NOMO-1 treated with DMSO at 0.1 percent for 48 hours (cell line): ENCODE data around the gene SLC38A10.

Source experiments
- DNase-seq: peaks from one replicate; lab custom pipeline; 2025; ENCODE audit not compliant: unreplicated experiment; lab: John Stamatoyannopoulos, UW

Gene SLC38A10

DNA sequence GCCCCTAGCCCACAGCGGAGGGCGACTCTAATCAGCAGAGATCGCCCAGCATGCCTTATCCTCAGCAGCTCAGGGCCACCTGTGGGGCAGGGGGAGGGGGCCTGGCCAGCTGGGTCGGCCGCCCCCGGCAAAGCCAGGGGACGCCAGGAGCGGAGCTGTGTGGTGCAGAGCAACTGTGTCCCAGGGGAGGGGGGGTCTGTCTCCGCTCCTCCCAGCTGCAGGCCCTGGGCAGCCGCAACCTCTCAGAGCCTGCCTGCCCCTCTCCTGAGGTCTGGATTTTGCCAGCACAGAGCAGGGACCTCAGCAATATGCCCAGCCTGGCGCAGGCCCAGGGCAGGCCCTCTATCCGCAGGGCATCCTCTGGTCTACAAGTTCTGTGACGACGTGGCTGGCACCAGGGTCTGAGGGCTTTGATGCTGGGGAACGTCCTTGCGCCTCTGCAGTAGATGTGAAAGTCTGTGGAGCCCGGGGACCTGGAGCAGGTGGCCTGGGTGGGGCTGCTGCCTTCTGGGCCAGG is 36.5 kb upstream of the SLC38A10 start:
- no peak for DNase-seq

DNA sequence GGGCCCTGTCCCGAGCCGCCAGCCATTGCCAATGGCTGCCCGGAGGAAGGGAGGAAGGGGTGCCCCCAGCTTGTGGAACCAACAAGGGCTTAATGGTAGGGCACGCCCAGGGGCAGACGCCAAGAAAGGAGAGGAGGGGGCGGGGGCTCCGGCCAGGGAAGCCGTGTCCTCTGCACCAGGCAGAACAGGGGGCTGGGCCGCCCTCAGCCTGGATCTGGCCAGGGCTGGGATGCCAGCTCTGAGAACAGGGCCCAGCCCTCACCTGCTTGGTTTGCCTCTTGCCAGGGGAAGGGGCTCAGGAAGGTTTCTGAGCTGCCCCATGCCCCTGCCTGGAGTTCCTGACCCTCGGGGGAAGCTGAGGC is 35.8 kb upstream of the SLC38A10 start:
- no peak for DNase-seq

DNA sequence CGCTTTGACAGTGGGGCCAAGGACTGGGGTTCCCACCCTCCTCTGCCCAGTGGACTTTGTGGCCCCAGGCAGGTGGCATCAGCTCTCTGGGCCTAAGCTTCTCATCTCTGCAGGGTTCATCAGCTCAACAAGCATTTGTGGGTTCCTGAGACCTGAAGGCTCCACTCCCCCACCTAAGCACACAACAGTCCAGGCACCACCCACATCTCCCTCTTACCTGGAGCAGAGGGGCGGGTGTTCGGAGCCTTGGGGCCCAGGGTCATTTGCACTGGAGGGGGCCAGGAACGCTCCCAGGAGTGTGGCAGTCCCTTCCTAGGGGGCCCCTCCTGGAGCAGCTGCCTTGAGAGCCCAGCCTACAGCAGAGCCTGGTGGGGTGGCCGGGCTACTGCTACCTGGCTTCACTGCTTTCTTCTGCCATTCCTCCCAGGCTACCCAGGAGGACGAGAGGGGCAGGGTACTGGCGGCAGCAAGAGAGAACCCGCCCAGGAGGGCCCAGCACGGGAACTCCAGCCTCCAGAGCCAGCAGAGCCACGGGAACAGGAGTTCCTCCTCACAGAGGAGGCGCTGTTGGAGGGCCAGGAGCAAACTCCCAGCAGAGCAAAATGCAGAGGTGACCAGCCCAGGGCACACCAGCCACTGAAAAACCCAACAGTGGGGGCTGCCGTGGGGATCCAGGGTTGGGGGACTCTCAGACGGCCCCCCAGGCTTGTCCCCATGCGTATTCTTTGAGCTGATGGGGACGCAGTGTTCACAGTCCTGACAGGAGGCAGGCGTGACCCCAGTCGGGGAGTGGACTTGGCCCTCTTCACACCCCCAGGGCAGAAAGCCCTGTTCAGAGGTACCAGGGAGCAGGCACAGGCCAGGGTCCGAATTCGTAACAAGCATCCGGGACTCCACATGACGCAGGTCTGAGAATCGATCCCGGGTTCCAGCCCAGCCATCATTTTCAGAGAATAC is 35.1 kb upstream of the SLC38A10 start:
- DNase-seq = peak; percentile 33

DNA sequence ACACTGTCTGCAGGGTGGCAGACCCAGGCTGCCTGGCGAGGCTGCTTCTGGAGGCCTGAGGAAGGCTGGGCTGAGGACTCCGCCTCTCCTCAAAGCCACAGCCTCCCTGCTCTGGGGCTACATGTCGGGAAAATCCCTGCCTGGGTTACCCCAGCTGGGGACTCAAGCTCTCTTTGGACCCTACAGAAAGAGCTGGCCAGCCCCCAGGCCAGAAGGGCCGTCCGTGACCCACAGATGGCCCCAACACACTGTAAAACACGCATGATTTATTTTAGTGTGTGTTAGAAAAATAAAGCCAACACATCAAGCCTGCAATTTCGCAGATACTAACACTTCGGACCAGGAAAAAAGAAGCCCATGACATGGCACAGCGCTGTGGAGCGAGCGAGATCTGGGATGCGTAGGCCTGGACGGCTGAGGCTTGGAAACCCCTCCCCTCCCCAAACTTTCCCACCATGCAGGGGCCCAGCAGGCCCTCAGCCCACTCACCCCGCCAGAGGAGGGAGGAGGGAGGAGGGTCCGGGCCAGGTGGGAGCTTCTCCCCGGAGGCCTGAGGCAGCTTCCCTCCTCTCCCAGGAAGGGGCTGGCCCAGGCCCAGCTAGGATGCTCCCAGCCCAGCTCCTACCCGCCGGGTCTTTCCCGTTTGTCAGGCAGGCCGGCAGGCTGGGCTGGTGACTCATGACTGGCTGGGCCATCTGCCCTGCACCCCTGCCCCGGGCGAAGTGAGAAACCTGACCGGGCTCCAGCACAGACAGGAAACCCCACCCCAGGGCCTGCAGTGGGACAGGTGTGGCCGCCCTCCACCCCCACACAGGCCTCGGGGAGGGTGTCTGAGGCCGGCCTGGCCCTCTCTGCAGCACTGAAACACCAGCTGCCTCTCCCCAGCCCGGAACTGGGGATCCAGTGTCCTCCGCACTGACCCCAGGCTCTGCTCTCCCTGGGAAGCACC is 34.1 kb upstream of the SLC38A10 start:
- peak; percentile 61 for DNase-seq

DNA sequence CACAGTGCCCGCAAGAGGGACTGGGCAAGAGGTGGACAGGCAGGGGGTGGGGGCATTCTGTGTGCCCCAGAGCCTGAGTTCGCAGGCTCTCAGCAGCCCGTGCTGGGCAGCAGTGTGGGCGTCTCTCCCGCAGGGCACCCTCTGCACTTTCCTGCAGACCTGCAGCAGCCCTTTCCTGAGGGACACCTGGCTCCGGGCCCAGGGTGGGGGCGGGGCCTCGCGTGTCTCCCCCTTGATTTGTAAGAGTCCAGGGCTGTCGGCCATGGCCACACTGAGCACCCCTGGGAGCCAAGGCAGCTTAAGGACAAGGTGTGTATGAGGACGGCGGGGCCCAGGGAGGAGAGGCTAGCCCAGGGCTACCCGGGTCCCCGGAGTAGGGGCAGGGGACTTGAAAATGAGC is 33.4 kb upstream of the SLC38A10 start:
- no peak for DNase-seq

DNA sequence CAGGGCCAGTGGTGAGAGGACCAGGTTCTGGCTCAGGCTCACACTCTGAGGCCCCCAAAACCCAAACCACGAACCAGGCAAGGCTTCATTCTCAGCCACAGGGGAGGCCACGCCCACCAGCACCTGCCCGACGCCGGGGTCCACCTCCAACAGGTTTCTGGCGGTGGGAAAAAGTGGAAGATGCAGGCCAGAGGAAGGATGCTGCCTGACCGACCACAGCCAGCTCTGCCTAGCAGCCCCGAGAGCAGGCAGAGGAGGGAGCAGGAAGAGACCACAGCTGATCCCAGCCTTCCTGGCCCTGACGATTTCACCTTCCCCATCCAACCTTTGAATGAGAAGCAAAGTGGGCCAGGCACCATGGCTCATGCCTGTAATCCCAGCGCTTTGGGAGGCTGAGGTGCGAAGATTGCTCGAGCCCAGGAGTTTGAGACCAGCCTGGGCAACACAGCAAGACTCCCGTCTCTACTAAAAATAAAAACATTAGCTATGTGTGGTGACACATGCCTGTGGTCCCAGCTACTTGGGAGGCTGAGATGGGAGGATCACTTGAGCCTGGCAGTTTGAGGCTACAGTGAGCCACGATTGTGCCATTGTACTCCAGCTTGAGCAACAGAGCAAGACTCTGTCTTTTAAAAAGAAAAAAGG is 30.7 kb upstream of the SLC38A10 start:
- no peak for DNase-seq

DNA sequence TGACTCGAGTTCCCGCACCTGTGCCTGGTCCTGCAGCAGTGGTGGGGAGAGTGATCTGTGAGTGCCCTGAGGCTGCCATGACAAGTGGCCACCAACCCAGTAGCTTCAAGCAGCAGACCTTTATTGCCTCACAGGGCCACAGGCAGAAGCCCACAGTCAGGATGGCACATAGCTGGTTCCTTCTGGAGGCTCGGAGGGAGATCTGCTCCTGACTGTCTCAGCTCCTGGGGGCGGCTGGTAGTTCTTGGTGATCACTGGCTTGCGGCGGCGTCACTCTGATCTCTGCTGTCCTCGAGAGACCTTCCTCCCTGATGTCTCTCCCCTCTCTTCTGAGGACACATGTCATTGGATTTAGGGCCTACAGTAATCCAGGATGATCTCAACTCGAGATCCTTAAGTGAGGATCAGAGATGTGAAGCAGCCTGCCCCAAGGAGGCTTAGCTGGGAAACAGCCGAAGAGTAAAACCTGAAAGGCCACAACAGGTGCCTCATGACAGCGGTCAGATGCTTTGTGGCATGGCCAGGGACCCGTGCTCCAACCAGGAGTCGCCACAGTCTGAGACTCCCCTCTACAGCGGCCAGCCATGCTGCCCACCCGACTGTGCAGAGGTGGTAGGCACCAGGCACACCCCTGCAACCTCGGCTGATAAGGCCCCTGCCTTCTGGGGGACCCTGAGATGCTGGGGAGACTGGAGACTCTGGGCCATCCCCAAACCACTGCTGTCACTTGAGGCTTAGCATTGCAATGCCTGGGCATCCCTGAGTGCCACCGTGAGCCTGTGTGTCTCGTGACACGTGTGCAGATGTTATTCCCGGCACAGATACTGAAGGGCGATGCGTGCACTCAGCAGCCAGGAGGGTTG is 30.0 kb upstream of the SLC38A10 start:
- no peak for DNase-seq

DNA sequence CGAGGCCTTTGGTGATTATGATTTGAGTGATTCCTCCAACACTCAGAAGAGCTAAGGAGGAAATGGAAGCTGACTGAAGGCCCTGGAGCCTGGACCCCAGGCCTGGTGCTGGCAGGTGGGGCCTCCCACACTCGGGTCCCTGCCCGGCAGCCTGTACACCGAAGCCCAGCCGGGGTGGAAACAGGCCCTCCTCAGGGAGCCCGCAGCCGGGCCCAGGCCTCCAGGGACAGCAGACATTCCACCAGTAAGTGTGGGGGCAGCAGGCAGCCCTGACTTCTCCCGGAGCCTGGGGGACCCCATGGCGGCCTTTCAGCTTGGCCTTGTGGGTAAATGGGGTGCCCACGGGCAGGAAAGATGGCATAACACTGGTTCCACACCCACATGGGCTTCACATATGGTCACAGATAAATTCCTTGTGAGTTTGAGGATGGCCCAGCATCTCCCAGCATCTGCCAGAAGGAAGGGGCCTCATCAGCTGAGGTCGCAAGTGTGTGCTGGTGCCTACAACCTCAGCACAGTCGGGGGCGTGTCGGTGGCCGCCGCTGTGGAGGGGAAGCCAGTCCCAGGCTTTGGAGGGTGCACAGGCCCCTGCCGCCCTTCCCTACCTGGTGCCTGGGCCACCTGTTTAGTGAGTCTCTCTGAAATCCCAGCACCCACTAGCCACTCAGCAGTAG is 29.2 kb upstream of the SLC38A10 start:
- no peak for DNase-seq

DNA sequence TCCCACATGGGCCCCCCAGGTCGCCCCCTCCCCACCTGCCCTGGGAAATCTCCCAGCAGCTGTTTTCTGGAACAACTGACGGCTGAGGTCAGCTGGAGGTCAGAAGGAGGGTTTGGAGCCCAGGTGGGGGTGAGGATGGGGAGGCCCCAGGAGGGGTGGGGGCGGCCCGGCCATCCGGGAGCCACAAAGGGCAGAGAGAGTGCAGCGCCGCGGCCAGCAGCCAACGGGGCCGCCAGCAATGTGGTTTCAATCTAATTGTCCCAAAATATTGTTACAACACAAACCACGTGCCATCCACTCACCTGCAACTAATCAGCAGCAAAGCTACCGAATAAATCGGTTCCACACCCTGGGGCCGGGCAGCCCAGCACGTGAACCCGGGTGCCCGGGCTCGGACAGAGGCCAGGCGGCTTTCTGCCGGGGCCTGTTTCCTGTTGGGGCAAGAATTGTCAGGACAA is 28.3 kb upstream of the SLC38A10 start:
- DNase-seq = peak; percentile 27

DNA sequence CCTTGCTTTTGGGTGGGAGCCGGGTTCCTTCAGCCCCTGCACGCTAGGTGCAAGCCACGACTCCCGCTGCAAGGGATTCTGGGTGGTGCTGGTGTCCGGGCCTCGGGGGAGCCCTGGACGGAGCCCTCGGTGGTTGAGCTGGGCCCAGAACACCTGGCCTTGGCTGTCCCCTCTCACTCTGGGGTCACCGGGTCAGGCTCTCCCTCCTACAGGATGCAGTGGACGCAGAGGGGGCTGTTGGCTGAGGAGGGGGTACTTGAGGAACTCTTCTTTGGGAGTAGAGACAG is 27.9 kb upstream of the SLC38A10 start:
- DNase-seq = no peak

DNA sequence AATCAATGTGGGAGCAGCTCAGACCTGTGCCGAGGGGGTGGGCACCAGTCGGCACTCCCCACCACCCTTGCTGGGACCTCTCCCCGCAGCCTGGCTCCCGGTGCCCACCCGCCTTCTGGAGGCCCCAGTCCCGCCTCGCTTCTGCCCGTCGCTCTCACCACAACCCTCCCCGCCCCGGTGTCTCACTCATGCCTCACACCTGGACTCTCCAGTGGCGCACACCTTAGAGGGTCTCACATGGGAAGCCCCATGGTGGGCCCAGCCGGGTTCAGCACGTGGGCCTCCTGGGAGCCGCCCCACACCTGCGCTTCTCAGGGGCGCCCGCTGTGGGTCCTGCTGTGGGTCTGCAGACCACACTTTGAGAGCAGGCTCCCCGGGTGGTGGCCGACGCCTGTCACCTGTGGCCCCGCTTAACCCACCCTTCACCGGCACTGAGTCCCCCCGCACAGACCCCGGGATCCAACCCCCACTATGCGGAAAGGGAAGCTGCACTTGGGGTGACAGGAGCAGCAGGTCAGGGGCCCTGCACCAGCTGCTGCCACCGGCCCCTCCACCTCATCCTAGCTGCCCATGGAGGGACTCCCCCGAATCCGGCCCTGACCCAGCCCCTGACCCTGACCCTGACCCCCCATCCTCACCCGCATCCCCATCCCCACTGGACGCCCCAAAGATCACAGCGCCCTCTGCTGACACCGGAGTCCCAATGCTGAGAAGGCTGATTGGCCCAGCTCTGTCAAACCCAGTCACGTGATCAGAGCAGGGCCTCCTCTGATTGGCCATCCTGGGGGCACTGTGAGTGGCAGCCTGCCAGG is 27.4 kb upstream of the SLC38A10 start:
- DNase-seq = no peak

DNA sequence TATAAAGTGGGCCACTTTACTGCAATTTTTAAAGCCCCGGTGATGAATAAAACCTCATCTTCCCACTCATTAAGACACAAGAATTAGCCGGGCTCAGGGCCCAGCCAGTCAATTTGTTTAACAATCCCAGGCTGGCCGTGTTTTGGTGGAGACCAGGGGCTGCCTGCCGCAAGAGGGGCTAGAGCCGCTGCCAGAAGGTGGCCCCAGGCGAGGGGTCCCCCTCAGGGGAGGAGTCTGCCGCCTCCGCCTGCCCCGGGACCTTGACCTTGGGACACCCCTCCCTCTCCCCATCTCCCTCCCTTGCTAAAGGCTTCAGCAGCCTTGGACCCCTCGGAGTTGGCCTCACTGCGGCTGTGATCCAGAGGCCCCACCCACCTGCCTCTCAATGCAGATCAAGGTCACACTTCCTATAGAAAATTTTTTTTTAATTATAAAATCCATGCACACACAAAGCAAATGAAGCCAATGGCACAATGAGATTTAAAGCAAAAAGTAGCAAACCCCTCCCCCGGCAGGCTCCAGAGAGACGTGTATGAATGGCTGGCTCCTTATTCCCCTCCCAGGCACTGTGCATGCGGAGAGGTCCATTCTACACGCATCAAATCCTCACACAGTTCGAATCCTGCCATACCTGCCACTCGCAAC is 23.0 kb upstream of the SLC38A10 start:
- DNase-seq = no peak

DNA sequence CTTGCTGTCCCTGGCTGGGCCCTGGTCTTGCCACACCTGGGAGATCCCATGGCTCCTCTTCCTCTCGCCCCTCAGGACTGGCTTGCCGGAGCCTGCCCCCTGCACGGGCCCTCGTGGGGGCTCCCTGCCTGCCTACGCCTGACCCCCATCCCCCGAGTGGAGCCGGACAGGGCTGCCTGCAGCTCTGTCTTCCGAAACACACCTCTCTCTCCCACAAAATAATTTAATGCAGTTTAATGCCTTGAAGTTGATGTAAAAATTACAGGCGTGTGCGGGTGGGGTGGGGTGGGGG is 22.4 kb upstream of the SLC38A10 start:
- DNase-seq = no peak

DNA sequence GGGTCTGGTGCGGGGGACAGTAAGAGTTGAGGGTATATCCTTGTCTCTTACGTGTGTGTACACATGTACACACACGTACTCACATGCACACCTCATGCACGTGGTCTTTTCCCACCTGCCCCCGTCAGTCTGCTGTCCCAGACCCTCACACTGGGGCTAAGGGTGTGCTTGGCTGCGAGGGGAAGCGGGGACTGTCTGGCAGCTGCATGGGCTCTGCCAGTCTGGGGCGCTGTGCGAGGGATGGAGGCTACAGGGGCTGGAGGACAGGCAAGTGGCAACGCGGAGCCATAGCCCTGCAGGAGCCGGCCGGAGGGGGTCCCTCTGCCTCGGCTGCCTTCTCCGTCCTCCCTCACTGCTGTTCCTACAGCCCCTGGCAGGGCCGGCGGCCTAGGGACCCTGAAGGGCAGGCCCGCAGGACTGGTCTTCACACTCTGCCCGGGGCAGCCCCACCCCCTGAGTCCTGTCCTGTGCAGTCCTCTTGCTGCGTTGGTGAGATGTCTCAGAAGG is 20.8 kb upstream of the SLC38A10 start:
- no peak for DNase-seq

DNA sequence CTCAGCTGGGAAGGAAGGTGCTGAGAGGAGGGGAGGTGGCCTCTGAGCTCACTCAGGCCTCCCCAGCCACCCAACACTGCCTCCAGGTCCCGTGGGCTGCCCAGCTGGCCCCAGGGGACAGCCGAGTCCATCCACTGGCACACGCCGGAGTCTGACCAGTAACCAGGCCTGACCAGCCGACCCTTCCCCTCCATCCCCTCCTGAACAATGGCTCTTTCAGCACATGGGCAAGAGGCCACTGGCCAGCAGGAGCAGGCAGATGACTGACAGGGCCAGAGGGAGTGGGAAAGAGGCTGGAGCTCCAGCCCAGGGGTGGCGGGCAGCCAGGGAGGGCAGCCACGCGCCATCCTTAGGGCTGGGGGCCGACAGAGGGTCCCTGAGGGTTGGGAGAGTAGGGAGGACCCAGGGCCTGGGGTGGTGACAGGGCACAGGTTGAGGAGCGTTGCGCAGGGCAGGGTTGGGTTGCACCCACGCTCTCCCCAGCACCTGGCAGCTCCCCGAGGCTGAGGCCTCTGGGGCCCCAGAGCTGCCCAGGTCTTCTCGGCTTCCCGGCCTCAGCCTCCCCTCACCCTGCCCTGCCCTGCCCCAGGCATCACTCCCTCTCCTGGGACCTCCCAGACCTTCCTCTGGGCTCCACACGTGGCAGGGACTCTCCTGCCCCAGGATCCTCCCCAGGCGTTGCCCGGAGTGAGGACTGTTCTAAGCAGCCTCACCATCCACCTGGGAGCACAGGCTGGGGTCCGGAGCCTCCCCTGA is 20.2 kb upstream of the SLC38A10 start:
- no peak for DNase-seq

DNA sequence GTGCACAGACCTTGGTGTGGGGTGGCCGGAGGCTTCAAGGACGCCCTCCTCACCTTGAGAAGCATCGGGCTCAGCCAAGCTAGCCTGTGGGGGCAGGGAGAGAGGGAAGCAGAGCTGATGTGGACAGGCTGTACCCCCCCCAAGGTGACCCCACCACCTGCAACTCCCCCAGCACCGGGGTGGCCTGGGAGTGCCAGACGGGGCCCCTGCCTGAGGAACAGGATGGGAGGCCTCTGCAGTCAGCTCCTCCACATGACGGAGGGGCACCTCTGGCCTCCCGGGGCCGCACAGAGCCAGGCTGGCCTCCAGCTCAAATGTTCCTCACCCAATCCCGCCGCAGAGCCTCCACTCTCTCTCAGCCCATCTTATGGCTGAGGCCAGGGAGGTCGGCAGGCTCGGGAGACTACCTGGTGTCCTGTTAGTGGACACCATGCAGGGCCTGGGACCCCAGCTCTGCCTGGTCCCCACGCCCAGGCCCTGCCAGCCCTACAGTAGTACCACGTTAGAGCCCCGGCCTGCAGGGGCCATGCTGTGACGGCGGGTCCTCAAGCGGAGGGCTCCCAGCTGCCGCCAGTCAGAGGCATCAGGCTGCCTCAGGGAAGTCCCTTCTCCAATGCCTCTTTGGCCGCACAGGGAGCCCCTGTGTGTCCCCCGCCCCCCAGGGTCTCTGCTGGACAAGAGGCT is 19.4 kb upstream of the SLC38A10 start:
- no peak for DNase-seq

DNA sequence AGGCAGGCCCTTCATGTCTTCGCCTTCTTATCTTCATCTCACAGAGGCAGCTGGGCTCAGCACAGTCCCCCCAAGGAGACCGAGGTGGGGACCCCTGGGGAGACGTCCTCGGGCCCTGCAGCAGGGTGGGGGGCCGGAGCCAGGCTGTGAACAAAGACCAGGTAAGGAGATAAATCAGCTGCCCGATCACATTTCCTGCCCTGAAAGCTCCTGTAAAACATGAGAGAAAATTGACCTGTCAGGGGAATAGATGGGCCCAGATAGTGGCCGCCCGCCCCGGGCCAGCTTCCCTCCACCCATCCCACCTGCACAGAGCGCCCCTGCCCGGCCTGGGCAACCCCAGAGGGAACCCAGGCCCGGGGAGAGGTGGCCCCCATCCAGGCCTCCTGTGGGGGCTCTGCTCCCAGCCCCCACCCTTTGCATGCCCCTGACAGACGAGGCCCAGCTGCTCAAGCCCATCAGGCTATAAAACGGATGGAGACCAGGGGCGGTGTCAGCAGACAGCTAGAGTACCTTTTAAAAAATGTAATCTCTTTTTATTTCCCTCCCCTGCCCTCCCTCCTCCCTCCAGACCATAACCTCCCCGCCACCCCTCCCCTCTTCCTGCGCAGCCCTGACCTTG is 18.8 kb upstream of the SLC38A10 start:
- no peak for DNase-seq
